ENCODE results near the gene RALGAPA2.

RALGAPA2 gene

DNA sequence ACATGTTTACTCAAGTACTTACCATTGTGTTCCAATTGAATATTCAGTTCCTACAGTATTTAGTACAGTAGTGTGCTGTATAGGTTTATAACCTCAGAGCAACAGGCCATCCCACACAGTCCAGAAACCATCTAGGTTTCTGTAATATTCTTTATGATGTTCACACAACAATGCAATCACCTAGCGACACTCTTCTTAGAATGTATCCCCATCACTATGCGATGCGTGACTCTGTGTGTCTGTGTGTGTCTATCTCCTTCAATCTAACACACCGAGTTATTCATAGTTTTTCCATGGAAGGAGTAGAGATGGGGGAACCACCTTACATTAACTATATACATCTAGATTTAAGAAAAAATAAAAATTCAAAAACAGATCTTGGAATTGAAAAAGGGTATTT lies 182.8 kb downstream of the RALGAPA2 start:
- DNase-seq, result no peak

DNA sequence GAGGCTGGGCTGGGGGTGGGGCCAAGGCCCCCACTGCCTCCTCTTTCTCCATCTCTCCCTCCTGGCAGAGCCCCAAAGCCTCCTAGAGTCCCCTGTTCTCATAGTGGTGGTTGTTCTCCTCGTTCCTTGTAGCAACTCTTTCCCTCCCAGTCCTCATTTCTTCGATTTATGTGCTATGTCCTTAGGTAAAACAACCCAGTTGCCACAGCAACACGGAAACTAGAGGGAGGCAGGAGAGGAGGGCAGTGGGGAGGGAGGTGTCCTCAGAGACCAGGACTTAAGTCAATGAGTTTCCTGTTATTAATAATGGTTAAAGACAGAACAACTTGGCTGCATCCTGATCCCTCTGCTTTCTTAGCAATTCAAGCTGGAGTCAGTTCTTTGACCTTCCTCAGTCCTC lies 183.6 kb downstream of the RALGAPA2 start:
- no peak for DNase-seq

DNA sequence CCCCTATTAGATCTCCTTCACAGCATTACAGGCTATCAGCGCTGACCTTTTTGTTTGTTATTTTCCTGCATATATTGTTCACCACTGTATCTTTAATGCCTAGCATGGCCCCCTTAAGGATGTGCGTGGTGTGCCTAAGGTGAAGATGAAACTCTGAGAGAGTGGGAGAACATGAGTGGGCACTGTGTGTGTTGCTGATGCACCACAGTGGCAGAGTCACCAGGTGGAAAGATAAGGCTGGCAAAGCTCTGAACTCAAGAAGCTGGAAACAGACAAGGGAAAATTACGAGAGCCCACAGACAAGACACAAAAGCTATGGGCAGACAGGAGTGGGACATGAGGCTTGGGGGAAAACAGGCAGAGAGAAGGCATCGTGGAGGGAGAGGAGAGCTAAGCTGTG lies 184.8 kb downstream of the RALGAPA2 start:
- DNase-seq, result no peak

DNA sequence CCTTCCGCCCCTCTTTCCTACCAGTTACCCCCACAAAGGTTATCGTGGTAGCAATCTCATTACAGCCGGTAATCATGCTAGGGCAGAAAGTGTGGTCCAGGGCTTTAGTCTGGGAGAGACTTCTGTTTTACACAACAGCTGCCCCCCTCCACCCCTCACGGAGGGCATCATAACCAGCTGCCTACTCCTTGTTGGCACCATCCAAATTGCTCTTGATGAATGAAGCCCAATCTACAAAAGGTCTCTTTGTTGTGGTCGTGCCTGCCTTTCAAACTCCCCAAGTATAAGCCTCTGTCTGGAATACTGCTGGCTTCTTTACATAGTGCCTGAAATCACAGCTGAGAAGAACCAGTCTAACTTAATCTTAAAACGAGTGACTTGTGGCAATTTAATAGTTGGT lies 186.7 kb downstream of the RALGAPA2 start:
- DNase-seq, result no peak

DNA sequence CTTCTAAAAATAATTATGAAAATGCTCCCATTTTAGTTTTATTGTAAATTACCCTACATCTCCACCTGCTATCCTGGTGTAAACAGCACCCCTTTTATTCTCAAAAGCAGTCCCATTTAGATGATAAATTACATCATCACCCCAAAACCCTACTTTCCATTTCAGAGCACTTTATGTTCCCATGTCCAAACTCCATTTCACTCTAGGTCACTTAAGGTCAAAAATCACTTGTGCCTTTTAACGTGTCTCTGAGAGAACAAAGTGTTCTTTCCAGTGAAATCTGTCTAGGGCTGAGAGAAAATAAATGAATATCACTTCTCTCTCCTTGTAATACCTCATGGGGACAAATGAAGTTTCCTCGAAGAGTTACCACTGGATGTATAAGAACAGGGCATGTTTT lies 187.2 kb downstream of the RALGAPA2 start:
- no peak for DNase-seq

DNA sequence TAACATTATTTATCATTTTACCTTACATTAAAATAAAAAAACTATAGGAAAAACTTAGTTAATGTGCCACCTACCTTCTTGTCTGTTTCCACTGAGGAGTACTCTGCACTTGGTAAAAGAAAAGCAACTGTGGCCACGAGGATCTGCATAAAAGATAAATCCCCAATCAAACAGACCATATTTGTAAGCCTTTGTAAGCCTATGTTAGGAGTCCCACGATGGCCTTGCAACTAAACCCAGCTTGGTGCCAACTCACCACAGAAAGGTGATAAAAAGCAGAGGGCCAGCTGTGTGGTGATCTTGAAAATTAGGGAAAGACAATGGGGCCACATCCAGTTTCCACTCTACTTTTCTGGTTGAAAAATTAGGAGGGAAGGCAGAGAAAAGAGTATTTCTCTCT lies 187.7 kb downstream of the RALGAPA2 start:
- no peak for DNase-seq

DNA sequence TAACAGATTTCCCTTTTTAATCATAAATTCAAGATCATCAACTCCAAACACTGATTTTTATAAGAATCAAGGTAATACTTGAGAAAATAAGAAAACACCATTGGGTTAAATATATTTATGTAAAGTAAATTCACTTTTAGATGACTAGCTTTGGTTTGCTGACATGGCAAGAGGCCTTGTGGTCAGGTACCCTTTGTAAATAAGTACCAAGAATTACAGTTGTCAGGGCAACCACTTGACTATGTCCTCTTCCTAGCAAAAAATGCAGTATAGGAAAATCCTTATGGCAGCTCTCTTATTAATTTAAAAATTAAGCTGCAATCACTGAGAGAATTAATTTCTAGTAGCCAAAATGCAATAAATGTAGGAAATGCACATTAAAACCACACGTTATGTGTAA lies 190.7 kb downstream of the RALGAPA2 start:
- no peak for DNase-seq

DNA sequence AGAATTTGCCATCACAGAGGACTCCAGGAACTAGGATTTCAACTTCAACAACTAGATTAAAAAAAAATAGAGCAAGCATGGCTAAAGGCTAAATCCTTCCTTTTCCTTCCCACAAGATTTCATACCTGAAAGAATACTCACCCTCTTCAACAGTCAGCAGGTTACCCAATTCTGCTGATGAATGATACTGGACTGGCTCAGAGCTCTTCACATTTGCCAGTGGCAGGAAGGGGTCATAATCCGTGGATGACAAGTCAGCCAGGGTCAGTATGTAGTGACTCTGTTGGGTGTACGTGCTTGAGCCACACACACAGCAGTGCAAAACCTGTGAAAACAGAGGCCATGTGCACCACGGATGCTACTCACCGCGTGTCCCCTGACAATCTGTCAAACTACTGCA lies 191.7 kb downstream of the RALGAPA2 start:
- DNase-seq, result no peak

DNA sequence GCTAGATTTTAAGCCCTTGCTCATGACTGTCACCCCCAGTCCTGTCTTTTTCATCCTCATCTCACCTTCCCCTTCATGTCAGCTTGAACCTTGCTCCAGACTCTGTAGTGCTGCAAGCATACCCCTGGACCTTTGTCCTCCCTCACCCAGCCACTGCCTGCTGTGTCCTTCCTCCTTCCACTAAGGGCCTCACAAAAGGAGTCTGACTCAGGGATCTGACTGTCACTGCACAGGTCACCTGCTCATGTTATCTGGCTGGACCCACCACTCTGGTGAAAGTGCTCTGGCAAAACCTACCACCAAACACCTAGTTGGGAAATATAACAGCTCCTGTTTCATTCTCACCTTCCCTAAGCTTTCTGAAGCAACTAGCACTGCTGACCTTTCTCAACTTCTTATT lies 193.2 kb downstream of the RALGAPA2 start:
- no peak for DNase-seq

DNA sequence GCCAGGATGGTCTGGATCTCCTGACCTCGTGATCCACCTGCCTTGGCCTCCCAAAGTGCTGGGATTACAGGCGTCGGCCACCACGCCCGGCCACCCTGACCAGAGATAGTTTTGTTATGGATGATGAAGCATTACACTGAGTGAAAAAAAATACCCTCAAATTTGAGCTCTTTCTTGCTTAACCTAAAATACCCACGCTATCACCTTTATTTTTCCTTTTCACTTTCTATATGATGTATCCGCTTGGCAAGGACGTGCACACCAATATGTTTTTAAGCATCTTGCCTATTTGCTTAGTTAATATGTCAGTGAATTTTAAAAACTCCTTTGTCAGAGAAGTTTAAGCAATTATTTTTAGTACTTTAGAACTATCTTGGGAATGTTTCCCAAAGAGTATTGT lies 194.2 kb downstream of the RALGAPA2 start:
- DNase-seq, result no peak

DNA sequence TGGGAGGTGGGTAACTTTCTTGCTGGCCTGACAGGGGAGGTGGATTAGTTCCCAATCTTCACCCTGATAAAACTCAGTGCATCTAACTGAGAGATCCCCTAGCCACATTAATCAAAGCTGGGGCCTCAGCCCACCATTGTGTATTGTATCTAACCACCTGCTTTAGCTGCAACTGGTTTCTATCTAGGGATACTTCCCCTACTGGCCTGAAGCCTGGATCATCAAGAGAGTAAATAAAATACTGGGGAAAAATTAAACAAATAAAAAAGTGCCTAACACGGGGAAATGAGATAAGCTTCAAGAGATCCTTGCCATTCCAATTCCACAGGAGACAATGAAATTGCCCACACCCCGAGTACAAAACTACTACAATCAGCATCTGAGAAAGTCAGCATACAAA lies 195.1 kb downstream of the RALGAPA2 start:
- no peak for DNase-seq

DNA sequence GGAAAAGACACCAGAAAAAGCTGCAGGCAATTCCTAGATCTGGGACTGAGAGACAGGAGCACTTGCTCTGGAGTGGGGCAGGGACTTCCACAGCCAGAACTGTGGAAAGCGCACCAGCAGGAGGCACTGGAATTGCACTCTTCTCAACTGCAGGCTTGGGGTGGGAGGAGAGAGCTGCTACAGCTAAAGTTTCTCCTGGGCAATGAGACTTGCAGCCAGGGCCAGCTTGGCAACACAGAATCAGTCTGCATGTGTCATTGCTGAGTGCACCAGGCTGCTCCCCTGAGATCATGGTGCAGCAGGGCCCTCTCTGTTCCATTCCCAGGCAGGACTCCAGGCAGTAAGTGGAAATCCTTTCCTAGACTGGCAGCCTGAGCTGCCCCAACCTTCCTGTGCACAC lies 198.7 kb downstream of the RALGAPA2 start:
- no peak for DNase-seq

DNA sequence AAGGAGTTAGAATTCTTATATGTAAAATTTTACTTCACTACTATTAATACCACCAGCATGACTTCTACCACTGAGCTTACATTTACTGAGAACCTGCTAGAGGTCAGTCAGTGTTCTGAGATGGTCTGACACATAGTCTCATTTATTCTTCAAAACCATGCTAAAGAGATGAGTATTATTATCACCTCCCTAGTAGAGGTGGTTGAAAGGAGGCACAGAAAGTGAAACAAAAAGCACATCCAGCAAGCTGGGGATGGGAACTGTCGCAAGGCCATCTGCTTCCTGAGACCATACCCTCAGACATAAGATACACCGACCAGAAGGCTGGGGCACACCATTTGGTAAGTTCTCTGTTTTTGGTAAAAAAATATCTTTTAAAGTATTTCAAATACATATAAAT lies 206.9 kb downstream of the RALGAPA2 start:
- DNase-seq, result no peak

DNA sequence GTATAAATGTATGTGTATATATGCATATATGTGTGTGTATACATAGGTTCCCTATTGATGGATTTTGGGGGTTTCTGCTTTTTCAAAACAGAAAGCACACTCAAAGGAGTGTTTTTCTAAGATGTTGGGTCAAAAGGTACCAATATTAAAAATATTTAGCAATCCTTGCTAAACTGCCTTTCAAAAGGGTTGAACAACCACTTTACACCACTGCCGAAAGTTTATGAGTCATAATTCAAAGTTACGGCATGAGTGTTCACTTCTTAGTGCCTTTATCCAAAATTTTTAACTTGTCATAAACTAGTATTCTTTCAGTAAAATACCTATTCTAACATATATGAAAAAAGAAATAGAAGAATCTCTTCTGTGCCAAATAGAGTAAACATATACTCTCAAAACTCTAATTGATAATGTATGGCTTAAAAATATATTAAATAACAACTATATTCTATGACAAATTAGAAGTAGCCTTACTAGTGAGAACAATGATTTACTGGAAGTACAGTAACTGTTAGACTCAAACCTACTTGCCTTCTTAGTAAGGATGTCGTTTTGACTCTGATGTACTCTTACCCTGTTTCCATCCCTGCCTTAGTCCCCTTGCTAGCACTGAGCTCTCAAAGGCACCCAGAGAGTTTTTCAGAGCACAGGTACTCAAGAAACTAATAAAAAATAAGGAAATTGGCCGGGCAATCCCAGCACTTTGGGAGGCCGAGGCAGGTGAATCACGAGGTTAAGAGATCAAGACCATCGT lies 208.5 kb downstream of the RALGAPA2 start:
- DNase-seq, result no peak

DNA sequence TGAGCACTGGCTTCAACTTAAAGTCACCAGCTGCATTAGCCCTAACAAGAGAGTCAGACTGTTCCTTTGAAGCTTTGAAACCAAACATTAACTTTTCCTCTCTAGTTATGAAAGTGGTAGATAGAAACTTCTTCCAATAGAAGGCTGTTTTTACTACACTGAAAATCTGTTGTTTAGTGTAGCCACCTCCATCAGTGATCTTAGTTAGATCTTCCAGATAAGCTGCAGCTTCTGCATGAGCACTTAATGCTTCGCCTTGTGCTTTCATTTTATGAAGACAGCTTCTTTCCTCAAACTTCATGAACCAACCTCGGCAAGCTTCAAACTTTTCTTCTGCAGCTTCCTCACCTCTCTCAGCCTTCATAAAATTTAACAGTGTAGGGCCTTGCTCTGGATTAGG lies 211.3 kb downstream of the RALGAPA2 start:
- no peak for DNase-seq

DNA sequence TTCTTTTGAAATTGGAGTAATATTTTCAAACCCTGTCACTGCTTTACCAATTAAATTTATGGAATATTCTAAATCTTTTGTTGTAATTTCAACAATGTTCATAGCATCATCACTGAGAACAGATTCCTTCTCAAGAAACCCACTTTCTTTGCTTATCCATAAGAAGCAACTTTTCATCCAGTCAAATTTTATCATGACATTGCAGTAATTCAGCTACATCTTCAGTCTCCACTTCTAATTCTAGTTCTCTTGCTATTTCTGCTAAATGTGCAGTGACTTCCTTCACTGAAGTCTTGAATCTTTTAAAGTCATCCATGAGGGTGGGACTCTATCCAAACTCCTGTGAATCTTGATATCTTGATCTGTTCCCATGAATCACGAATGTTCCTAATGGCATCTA lies 212.1 kb downstream of the RALGAPA2 start:
- no peak for DNase-seq

DNA sequence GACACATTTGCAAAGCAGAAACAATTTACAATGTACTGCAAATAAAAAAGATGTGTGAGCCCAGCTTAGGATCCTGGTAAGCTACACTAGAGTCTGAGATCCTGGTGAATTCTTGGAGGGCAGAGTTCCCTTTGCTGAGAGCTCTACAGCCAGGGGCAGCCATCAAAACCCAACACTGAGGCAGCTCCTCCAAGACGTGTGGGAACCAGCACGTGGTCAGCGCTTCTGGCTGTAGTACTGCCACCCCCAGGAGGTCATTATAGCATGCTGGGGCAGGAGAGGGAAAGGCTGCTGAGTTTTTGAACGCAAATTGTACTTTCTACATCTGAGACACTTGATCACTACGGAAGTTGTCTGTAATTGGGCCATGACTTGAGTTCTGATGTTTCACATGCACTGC lies 213.0 kb downstream of the RALGAPA2 start:
- no peak for DNase-seq

DNA sequence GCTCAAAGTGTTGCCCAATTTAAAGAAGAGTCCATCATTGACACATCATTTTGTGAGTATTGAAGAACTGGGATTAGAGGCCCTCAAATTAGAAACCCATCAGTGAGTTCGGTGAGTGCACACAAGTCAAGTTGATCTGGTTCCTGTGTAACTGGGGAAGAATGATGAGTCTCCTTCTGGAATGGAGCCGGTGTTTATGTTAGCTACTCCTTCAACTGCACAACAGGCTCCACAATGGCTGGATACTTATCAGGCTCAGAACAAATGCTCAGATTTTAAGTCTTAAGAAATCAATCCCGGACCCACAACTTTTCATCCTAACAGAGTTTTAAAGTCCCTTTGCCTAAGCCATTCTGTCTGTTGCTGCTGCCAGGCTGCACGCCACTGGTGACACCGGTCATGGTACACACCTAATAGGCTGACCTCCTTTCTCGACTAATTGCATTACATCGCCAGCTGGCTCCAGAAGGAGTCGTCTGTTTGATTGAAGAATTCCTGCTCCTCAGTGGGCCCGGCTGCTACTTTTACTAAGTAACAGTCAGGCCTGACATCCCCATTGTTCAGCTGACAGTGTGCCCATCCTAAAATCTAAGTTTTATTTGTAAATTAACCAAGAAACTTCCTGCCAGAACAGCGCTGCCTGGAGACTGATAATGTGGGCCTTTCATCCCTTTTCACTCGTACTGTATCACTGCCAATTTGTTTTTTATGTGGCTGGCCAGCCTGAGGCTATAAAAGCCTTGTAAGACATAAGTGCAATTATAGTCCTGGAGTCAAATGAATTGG lies 214.2 kb downstream of the RALGAPA2 start:
- DNase-seq, result no peak

DNA sequence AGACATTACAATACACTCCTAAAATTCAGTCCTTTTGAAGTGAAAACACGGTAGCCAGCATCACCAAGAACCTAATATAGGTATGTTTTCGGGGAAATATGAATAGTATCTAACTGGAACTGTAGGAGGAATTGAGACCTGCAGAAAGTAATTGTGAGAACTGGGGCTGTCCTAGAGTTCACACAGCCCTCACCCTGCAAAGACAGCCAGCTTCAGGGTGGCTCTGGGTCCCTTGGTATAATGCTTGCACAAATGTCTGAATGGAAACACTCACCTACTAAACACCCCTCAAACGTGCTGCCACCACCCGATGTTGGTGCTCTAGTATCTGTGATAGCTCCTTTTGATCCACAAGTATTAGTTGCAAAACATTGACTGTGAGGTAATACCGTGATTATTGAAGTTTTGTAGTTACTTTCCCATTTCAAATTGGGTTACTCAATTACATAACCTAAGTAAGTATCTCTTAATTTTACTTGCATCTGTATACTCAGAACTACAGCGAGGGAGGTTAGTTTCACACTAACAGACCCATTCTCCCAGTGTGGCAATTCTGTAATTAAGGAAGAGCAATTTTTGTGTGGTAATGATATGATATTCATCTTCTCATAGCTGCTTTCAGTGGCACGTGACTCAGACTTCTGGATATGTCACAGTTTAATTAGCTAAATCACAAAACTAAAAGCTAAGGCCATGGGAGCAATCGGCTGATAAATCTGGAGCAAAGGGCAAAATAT lies 215.0 kb downstream of the RALGAPA2 start:
- DNase-seq, result no peak

DNA sequence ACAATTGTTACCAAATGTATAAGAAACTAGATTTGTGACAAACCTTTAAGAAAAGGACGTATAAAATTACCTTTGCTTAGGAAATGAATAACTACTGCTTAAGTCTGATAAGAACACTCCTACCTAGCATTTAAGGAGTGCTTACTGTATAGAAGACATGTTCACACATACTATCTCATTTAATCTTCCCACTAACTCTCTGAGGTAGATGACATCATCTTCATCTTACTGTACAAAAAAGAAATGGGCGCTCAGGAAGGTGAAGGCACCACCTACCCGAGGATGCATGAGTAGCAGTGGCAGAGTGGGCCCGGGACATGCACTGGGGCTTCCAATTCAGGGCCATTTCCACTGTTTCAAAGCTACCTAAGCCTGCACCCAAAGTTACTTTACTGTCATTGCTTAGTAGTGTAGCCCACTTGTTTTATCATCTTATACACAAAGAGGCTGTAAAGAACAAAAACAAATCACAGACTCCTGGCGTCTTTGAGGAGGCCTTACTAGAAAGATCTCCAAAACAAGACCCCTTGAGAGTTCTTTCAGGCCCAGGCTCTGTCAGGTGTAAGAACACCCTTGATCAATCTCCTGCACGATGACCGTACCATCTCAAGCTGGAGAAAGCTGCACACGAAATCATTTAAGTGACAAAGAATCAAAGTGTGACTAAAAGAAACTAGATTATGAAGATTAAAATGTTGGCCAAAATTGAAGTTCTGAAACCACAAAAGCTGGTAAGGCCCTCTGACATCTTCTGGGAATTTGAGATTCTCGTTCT lies 216.5 kb downstream of the RALGAPA2 start:
- no peak for DNase-seq

DNA sequence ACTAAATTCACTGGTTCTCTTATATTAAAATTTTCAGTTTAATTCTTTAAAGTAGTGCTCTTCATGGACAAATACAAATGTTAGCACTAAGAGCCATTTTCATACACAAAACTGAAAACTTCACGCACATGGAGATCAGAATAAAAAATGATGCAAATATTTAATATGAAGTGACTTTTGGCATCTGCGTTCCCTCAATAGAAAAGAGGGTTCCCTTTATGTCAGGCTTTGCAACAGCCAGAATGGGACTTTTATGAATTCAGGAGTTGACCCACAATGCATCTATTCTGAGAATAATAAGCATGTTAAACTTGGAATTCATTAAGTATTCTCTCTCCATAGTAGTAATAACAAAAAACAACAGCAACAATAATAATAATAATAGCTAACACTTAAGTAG lies 218.7 kb downstream of the RALGAPA2 start:
- DNase-seq, result no peak

DNA sequence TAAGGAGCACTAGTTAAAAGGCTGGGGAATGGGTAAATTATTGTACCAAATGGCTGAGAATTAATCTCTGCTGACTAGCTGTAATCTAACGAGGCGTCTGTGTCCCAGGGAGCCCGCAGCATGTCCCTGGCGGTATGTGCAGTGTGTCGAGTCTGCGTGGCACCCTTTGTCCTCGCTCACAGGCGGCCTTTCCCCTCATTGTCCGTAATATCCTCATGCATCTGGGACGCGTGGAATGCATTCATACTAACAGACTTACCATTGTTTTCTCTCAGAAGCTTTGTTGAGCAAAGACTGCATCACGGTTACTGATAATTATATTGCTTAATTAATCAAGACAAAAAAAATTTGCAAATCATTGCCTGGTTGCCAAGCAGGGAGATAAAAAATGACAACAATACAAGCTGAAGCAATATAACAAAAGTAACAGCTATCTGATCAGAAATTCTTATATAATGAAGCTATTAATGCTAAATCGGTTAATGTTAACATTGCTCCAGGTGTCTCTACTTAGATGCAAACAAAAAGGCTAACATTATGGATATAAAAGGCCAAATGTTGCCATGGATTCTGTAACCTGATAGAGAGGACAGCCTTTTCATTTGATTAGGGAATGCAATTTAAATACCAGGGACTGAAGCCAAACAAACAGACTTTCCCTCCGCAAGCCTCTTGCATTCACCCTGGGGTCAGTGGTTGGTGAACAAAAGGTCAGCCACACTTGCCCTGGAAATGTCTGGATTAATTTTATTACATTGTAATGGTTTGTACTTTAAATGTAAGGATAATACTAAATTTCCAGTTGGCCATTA lies 219.7 kb downstream of the RALGAPA2 start:
- DNase-seq, result no peak

All from activated CD8-positive, alpha-beta memory T cell treated with anti-CD3 and anti-CD28 coated beads, Interleukin-2, amount 50 U/mL, for 4 hours (primary cell).